Measurements from ENCODE around the gene AHCTF1.
"Not testable (repeated sequence)": the region's sequence is repeated elsewhere in the genome, so short reads cannot be mapped to it uniquely, and the experiment has no call there.

AHCTF1 gene

GRCh38 chr1:246828818-246829217 lies 102.9 kb downstream of the AHCTF1 start:
- no peak for ATAC-seq
- Mint-ChIP-seq H3K36me3 (peaks cover 8% of the 10 kb centered on the region), H3K4me1 (no peaks in the 10 kb centered on the region), H3K9me3 (peaks cover 6% of the 10 kb centered on the region), H3K27me3 (peaks cover 33% of the 10 kb centered on the region), H3K27ac (no peak overlapping the region), H3K4me3 (no peak overlapping the region)

GRCh38 chr1:246827396-246827795 lies 104.4 kb downstream of the AHCTF1 start:
- peaks cover 26% of the 10 kb centered on the region for H3K27me3 Mint-ChIP-seq
- no peak for ATAC-seq
- H3K36me3 Mint-ChIP-seq = peaks cover 8% of the 10 kb centered on the region
- no peak overlapping the region for H3K27ac Mint-ChIP-seq
- H3K4me1 Mint-ChIP-seq = no peaks in the 10 kb centered on the region
- no peak overlapping the region for H3K4me3 Mint-ChIP-seq
- peaks cover 6% of the 10 kb centered on the region for H3K9me3 Mint-ChIP-seq

DNA sequence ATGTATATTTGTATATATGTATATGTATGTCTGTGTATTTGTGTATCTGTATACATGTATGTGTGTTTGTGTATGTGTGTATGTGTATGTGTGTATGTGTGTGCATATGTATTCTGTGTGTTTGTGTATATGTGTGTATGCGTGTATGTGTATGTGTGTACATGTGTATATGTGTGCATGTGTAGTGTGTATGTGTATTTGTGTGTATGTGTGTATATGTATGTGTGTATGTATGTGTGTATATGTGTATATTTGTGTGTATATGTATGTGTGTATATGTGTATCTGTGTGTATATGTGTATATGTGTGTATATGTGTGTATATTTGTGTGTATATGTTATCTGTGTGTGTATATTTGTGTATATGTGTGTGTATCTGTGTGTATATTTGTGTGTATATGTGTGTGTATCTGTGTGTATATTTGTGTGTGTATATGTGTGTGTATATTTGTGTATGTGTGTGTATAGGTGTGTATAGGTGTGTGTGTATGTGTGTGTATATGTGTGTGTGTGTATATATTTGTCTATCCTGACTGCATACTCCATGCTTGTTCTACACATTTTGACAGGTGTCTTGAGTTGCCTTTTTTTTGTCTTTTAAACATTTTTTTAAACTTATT lies 106.1 kb downstream of the AHCTF1 start:
- H3K4me1 Mint-ChIP-seq = no peaks in the 10 kb centered on the region
- peaks cover 6% of the 10 kb centered on the region for H3K9me3 Mint-ChIP-seq
- H3K36me3 Mint-ChIP-seq = peaks cover 8% of the 10 kb centered on the region
- H3K27me3 Mint-ChIP-seq = peaks cover 10% of the 10 kb centered on the region
- no peak overlapping the region for H3K27ac Mint-ChIP-seq
- no peak for ATAC-seq
- H3K4me3 Mint-ChIP-seq = no peak overlapping the region

DNA sequence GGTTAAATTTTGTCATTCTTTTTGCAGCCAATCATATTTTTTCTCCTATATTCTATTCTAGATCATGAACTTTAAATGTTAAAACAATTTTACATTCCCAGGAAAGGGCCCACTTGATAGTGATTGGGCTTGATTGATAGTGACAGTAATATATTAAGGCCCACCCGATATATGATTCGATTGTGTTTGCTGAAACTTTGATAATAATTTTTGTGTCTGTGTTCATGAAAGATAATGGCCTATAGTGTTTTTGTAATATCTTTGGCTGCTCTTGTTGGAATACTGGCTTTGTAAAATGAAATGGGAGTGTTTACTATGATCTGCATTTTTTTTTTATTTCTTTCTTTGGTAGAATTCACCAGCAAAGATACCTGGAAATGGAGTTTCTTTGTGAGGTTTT lies 107.2 kb downstream of the AHCTF1 start:
- peaks cover 6% of the 10 kb centered on the region for H3K9me3 Mint-ChIP-seq
- no peak overlapping the region for H3K27ac Mint-ChIP-seq
- no peak for ATAC-seq
- no peaks in the 10 kb centered on the region for H3K4me1 Mint-ChIP-seq
- H3K27me3 Mint-ChIP-seq = peaks cover 9% of the 10 kb centered on the region
- peaks cover 8% of the 10 kb centered on the region for H3K36me3 Mint-ChIP-seq
- no peak overlapping the region for H3K4me3 Mint-ChIP-seq

DNA sequence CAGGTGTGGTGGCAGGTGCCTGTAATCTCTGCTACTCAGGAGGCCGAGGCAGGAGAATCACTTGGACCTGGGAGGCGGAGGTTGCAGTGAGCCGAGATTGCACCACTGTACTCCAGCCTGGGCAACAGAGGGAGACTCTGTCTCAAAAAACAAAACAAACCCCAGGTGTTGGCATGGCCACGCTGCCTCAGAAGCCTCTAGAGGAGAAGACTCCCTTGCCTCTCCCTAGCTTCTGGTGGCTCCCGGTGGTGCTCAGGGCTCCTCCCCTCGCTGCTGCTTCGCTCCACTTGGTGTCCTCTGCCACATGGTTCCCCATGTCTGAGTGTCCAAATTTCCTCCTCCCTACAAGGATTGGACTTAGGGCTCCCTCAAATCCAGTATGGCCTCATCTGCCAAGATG lies 109.6 kb downstream of the AHCTF1 start:
- H3K36me3 Mint-ChIP-seq, H3K27ac Mint-ChIP-seq, H3K27me3 Mint-ChIP-seq, H3K4me3 Mint-ChIP-seq, ATAC-seq, H3K4me1 Mint-ChIP-seq, H3K9me3 Mint-ChIP-seq: not testable (repeated sequence)

DNA sequence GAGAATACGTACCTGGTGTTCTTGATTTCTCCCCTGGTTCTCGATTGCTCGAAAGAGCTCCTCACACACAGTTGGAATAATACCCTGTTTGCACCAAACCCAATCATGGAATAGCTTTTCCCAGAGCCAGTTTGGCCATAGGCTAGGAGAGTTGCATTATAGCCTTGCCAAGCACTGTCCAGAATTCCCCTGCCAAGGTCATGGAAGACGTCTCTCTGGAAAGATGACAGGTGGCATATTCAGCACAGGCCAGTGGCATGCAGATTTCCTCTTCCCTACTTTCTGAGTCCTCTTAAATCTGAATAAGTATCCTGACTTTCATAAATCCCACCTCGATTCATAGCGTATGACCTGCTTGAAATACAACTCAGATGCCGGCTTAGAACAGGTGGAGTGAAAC lies 111.1 kb downstream of the AHCTF1 start:
- Mint-ChIP-seq H3K4me3 (no peak overlapping the region), H3K27ac (no peak overlapping the region), H3K36me3 (no peaks in the 10 kb centered on the region), H3K27me3 (peaks cover 18% of the 10 kb centered on the region), H3K4me1 (no peaks in the 10 kb centered on the region), H3K9me3 (no peaks in the 10 kb centered on the region)
- no peak for ATAC-seq

DNA sequence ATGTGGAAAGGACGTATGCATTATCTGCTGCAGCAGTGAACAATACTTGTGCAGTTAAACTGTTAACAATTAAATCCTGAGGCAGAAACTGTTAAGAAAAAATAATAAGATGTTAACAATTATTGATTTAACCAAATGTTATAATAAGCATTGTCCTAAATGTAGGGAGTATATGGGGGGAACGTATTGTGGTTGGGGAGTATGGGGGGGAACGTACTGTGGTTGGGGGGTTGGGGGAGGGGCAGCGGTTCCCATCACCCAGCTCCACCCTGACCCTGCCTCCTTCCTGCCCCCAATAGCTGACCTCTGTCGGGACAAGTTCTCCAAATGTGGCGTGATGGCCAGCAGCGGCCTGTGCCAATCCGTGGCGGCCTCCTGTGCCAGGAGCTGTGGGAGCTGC lies 114.0 kb downstream of the AHCTF1 start:
- ATAC-seq, H3K4me3 Mint-ChIP-seq, H3K4me1 Mint-ChIP-seq, H3K9me3 Mint-ChIP-seq, H3K36me3 Mint-ChIP-seq, H3K27ac Mint-ChIP-seq: not testable (repeated sequence)
- H3K27me3 Mint-ChIP-seq = peaks cover 47% of the 10 kb centered on the region

DNA sequence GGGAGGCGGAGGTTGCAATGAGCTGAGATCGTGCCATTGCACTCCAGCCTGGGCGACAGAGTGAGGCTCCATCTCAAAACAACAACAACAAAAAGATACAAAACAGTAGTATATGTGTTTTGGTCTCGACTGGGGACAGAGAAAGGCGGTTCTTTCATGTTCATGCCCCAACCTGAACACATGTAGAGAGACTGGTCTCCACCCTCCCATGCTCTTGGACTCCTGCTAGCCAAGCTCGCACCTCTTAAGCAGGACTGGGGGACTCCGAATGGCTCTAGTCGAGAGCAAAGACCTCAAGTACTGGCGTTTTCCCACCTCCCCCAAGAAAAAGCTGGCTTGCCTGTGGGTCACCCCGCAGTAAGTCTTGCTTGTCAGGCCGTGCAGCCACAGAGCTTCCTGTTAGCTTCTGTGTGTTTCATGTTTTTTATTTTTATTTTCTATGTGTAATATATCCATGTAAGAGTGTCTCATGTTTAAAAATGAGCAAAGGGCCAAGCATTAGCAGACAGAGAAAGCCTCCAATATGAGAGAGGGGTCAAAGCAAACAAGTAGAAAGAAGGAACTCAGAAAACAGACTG lies 116.0 kb downstream of the AHCTF1 start:
- Mint-ChIP-seq H3K4me1 (no peaks in the 10 kb centered on the region), H3K4me3 (no peak overlapping the region), H3K27ac (no peak overlapping the region), H3K9me3 (no peaks in the 10 kb centered on the region), H3K36me3 (no peaks in the 10 kb centered on the region), H3K27me3 (peaks cover 59% of the 10 kb centered on the region)
- ATAC-seq = no peak

DNA sequence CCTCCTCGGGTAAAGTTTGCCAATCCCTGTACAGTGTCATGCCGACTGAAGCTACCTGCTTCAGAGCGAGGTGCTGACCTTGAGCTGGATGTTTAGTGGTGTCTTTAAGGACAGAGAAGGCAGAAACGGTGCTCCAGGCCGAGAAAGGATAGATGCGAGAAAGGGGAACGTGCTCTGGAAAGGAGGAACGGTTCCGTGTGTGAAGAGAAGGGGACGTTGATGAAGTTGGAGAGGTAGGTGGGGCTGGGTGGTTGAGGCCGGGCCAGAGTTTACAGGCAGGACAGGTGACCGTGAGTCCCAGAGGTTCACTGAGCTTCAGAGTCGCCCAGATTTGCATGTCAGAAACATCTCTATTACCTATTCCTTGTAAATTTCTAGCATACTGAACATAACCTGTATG lies 116.9 kb downstream of the AHCTF1 start:
- Mint-ChIP-seq H3K36me3 (no peaks in the 10 kb centered on the region), H3K27me3 (peaks cover 59% of the 10 kb centered on the region), H3K27ac (no peak overlapping the region), H3K9me3 (no peaks in the 10 kb centered on the region), H3K4me3 (no peak overlapping the region), H3K4me1 (no peaks in the 10 kb centered on the region)
- ATAC-seq = no peak

- not testable (repeated sequence) for H3K4me3 Mint-ChIP-seq, ATAC-seq, H3K27ac Mint-ChIP-seq, H3K36me3 Mint-ChIP-seq, H3K9me3 Mint-ChIP-seq, H3K4me1 Mint-ChIP-seq
- peaks cover 59% of the 10 kb centered on the region for H3K27me3 Mint-ChIP-seq
These were observed 118.4 kb downstream of the AHCTF1 start for GRCh38 chr1:246813325-246813724.

DNA sequence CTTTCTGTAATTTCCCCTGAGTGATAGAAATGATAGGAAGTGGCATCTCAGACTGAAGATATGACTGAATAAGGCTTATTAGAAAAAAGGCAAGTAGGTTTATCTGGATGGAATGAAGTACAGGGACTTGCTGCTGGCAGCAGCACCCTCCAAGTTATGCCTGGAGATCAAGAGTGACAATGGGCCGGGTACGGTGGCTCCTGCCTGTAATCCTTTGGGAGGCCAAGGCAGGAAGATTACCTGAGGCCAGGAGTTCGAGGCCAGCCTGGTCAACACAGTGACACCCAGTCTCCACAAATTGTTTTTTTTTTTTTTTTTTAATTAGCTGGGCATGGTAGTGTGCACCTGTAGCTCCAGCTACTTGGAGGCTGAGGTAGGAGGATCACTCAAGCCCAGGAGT lies 119.8 kb downstream of the AHCTF1 start:
- Mint-ChIP-seq H3K9me3 (no peaks in the 10 kb centered on the region), H3K27ac (no peak overlapping the region), H3K4me1 (no peaks in the 10 kb centered on the region), H3K36me3 (no peaks in the 10 kb centered on the region), H3K27me3 (peaks cover 62% of the 10 kb centered on the region), H3K4me3 (no peak overlapping the region)
- no peak for ATAC-seq

DNA sequence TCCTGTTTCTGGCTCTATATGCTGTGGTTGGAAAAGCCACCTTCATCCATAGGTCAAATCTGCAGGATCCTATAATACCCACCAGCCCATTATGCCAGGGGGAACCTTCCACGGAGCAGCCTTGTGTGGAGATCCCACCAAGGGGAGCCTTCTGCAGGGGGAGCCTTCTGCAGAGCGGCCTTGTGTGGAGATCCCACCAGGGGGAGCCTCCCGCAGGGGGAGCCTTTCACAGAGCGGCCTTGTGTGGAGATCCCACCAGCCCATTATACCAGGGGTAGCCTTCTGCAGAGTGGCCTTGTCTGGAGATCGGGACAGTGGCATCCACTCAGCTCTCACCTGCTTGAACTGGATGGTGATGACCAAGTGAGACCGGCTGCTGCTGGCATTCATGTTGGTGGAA lies 122.3 kb downstream of the AHCTF1 start:
- Mint-ChIP-seq H3K36me3 (no peaks in the 10 kb centered on the region), H3K9me3 (no peaks in the 10 kb centered on the region), H3K27me3 (peaks cover 38% of the 10 kb centered on the region), H3K27ac (no peak overlapping the region), H3K4me3 (no peak overlapping the region), H3K4me1 (no peaks in the 10 kb centered on the region)
- no peak for ATAC-seq

DNA sequence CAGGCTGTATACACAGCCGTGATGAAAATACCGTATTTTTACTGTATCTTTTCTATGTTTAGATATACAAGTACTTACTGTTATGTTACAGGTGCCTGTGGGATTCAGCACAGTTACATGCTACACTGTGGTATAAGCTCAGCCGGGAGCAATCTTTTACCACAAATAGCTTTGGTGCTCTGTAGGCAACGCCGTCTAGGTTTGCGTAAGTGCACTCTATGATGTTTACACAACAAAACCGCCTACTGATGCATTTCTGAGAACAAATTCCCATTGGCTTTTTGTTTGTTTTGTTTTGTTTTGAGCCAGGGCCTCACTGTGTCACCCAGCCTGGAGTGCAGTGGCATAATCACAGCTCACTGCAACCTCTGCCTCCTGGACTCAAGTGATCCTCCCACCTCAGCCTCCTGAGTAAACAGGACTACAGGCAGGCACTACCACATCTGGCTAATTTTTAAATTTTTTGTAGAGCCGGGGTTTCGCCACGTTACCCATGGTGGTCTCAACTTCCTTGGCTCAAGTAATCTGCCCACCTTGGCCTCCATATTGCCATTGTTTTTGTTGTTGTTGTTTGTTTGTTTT lies 126.5 kb downstream of the AHCTF1 start:
- no peak for ATAC-seq
- Mint-ChIP-seq H3K27ac (no peak overlapping the region), H3K4me1 (no peaks in the 10 kb centered on the region), H3K36me3 (no peaks in the 10 kb centered on the region), H3K9me3 (peaks cover 2% of the 10 kb centered on the region), H3K4me3 (no peak overlapping the region), H3K27me3 (peaks cover 8% of the 10 kb centered on the region)

- Mint-ChIP-seq H3K4me3 (no peak overlapping the region), H3K27ac (no peak overlapping the region)
These were observed 127.9 kb downstream of the AHCTF1 start for GRCh38 chr1:246803883-246804282.

DNA sequence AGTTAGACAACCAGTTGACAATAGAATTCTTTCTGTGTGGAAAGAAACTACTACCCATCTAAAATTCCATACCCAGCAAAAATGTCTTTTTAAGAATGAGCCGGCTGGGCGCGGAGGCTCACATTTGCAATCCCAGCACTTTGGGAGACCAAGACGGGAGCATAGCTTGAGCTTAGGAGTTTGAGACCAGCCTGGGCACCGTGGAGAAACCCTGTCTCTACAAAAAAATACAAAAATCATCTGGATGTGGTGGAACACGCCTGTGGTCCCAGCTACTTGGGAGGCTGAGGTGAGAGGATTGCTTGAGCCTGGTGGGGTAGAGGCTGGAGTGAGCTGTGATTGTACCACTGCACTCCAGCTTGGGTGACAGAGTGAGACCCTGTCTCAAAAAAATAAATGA lies 128.4 kb downstream of the AHCTF1 start:
- no peak overlapping the region for H3K4me3 Mint-ChIP-seq
- H3K27me3 Mint-ChIP-seq = peaks cover 8% of the 10 kb centered on the region
- H3K36me3 Mint-ChIP-seq = no peaks in the 10 kb centered on the region
- ATAC-seq = no peak
- H3K27ac Mint-ChIP-seq = no peak overlapping the region
- no peaks in the 10 kb centered on the region for H3K4me1 Mint-ChIP-seq
- peaks cover 2% of the 10 kb centered on the region for H3K9me3 Mint-ChIP-seq

More at GRCh38 chr1:246803883-246804282, 127.9 kb downstream of the AHCTF1 start:
- Mint-ChIP-seq H3K4me1 (no peaks in the 10 kb centered on the region), H3K9me3 (peaks cover 2% of the 10 kb centered on the region), H3K27me3 (peaks cover 8% of the 10 kb centered on the region), H3K36me3 (no peaks in the 10 kb centered on the region)
- no peak for ATAC-seq

DNA sequence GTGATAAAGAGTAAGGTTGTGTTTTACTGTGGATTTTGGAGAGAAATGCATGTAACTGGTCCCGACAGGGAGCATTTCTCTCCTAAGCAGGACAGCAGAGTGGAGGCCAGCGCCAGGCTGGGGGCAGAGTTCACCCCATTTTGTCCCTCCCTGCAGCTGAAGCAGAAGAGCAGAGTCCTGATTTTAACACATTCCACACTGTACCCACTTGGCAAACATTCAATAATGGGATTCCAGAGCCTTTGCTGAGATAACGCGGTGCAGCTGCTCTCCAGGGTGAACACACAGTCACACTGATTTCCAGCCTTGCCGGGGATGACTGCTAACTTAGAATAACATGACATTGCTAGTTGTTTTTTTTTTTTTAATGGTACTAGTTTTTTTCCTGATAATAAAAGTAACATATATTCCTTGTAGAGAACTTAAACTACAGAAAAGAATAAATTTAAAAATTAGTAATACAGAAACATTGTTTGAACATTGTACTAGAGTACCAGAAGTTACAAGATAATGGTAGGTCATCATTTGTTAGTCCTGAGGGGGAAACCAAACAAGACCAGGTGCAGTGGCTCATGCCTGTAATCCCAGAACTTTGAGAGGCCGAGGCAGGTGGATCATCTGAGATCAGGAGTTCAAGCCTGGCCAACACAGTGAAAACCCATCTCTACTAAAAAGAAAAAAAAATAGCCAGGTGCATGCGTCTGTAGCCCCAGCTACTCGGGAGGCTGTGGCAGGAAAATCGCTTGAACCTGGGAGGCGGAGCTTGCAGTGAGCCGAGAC lies 130.3 kb downstream of the AHCTF1 start:
- no peak for ATAC-seq
- Mint-ChIP-seq H3K4me1 (no peaks in the 10 kb centered on the region), H3K4me3 (no peak overlapping the region), H3K27me3 (no peaks in the 10 kb centered on the region), H3K9me3 (peaks cover 2% of the 10 kb centered on the region), H3K27ac (no peak overlapping the region), H3K36me3 (no peaks in the 10 kb centered on the region)
